ENCODE data around the gene ATF1.

DNA sequence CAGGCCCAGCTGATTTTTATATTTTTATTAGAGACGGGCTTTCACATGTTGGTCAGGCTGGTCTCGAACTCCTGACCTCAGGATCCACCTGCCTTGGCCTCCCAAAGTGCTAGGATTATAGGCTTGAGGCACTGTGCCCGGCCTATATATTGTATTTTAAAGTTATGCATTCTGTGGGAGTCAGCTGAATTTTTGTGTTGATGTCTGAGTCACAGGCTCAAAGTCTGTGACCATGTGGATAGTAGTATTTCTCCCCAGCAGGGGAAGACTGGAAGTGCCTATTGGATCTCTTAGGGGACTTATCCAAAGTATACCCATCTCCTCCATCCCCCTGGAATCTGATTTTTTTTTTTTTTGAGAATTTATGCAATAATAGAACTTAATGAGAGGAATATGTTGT, 43.8 kb upstream of the ATF1 start:
- TF ChIP-seq, protein P1, sequence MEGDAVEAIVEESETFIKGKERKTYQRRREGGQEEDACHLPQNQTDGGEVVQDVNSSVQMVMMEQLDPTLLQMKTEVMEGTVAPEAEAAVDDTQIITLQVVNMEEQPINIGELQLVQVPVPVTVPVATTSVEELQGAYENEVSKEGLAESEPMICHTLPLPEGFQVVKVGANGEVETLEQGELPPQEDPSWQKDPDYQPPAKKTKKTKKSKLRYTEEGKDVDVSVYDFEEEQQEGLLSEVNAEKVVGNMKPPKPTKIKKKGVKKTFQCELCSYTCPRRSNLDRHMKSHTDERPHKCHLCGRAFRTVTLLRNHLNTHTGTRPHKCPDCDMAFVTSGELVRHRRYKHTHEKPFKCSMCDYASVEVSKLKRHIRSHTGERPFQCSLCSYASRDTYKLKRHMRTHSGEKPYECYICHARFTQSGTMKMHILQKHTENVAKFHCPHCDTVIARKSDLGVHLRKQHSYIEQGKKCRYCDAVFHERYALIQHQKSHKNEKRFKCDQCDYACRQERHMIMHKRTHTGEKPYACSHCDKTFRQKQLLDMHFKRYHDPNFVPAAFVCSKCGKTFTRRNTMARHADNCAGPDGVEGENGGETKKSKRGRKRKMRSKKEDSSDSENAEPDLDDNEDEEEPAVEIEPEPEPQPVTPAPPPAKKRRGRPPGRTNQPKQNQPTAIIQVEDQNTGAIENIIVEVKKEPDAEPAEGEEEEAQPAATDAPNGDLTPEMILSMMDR (IDR thresholded peaks at IDR 0.05): no peak
- TF ChIP-seq POLR2A (IDR thresholded peaks at IDR 0.05): no peak
